ENCODE measurements around the gene PSMD1. TPM values are rescaled to one million over a fixed set of nuclear protein-coding genes. Genes with fewer than 3 reads are reported as not detected.

PSMD1 gene
- total RNA-seq: 172 and 181 TPM in 2 replicates

DNA sequence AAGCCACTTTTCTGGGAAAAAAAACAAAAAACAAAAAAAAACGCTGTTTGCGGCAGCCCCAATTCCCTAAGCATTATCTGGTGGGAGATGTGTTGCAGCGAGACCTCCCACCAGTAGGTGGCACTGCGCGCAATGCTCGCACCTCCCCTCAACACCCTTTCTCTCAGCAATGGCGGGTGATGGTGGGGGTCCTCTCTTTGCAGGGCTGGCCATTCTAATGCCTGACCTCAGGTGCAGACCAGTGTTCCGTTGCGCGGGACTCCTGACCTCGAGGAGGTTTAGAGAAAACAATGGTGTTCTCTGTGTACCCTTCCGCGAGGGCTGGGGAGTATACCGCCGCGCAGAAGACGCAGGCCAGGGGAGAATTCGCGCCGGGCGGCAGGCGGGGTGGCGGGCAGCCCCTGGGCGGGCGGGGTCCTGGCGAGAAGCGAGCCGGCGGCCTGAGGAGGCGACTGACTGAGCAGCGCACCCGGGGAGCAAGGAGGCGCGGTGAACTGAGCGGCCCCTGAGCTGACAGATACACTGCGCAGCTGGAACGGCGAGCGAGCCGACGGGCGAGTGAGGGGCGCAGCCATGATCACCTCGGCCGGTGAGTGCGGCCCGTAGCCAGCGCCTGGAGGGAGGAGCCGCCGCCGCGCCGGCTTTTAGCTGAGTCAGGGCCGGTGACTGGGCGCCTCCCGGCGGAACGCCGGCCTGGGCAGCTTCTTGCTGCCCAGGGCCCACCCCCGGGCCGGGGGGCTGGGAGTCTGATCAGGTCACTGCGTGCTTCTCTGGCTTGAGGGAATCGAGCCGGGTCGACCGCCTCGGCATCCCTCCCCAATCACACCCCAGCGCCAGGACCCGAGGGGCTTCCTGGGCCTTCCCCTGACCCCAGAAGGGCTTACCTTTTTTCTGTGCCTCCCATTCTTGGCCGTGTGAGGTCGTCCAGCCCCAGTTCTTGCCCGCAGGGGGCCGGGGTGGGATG is at the start of gene PSMD1:
Gene PSMD1 (plus strand): TSS at position 415 of the 964 bp plus-strand sequence. CDS start 159 bp downstream, at position 574.
- Mint-ChIP-seq H3K9me3 (no peaks in the 10 kb centered on the region), H3K4me3 (peak within 1 kb of the TSS; percentile 98), H3K36me3 (ENCODE audit: low read depth) (peaks cover 6% of the 10 kb centered on the region), H3K4me1 (ENCODE audit: low read depth) (peaks cover 52% of the 10 kb centered on the region), H3K27ac (peak within 1 kb of the TSS; percentile 100), H3K27me3 (ENCODE audit: insufficient read depth) (no peaks in the 10 kb centered on the region)
- peak; percentile 89 for DNase-seq (ENCODE audit: low spot score)
- intact Hi-C loops (cut with micrococcal nuclease): loop anchor here (1.0 to 2.0 kb wide), 3 partner anchors 232 to 1134 kb away; partner anchors contain the start of genes FBXO36, PDE6D and TRIP12

- H3K4me1 Mint-ChIP-seq (ENCODE audit: low read depth): no peaks in the 10 kb centered on the region
- DNase-seq (ENCODE audit: low spot score): no peak
- H3K9me3 Mint-ChIP-seq: peaks cover 11% of the 10 kb centered on the region
- H3K27me3 Mint-ChIP-seq (ENCODE audit: insufficient read depth): peaks cover 8% of the 10 kb centered on the region
- intact Hi-C loops (cut with micrococcal nuclease): no loop called here
- H3K4me3 Mint-ChIP-seq: no peak overlapping the region
- no peak overlapping the region for H3K27ac Mint-ChIP-seq
- no peaks in the 10 kb centered on the region for H3K36me3 Mint-ChIP-seq (ENCODE audit: low read depth)
Measured at GRCh38 chr2:231007286-231008098, 49.2 kb upstream of the PSMD1 start.

DNA sequence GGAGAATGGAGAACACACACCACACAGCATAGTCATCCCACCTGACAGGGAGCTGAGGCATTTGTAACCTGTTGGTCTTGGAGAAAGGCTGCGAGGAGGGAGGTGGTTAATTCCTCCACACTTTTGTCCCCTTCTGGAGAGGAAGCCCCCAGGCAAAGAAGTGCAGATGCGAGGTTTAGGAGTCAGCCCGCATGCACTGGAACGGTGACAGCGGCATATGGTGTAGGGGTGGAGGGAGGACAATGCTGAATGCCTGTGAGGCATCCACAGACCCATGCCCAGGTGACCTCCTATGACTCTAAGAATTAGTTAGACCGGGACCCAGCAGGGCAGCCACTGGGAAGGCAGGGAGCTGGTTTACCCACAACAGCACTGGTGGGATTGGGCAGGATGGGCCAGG is 48.5 kb upstream of the PSMD1 start:
- intact Hi-C loops (cut with micrococcal nuclease): no loop called here
- H3K27me3 Mint-ChIP-seq (ENCODE audit: insufficient read depth): peaks cover 11% of the 10 kb centered on the region

GRCh38 chr2:231009236-231009919 is 47.3 kb upstream of the PSMD1 start:
- no peaks in the 10 kb centered on the region for H3K4me1 Mint-ChIP-seq (ENCODE audit: low read depth)
- no peak overlapping the region for H3K27ac Mint-ChIP-seq

More for the DNA sequence above, 48.5 kb upstream of the PSMD1 start:
- Mint-ChIP-seq H3K4me1 (ENCODE audit: low read depth) (no peaks in the 10 kb centered on the region), H3K36me3 (ENCODE audit: low read depth) (no peaks in the 10 kb centered on the region), H3K4me3 (no peak overlapping the region), H3K27ac (no peak overlapping the region), H3K9me3 (peaks cover 11% of the 10 kb centered on the region)
- DNase-seq (ENCODE audit: low spot score): no peak

DNA sequence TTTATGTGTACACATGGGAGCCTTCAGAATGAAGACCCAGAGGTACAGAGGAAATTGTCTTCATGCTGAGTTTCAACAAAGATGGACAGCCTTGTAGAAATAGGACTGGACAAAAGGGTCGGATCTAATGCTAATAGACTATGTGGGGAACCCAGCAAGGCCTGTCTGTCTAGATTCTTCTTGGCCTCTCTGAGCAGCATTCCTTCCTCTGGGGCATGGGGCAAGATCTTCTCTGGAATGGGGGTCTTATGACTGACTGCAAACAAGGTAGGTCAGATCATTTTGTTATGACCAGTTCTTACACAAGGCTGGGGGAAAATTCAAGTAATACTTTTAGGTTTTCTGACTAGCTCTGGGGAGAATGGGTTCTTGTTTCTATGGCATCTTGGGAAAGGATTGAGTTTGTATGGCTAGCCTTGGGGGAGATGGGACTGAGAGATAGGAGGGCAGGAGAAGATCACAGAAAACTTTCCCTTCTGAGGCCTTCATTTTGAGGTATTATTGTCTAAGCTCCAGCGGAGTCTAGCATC is 46.4 kb upstream of the PSMD1 start:
- intact Hi-C loops (cut with micrococcal nuclease): no loop called here
- H3K4me3 Mint-ChIP-seq: no peak overlapping the region
- no peak for DNase-seq (ENCODE audit: low spot score)
- no peaks in the 10 kb centered on the region for H3K36me3 Mint-ChIP-seq (ENCODE audit: low read depth)
- no peaks in the 10 kb centered on the region for H3K4me1 Mint-ChIP-seq (ENCODE audit: low read depth)
- no peak overlapping the region for H3K27ac Mint-ChIP-seq
- peaks cover 4% of the 10 kb centered on the region for H3K9me3 Mint-ChIP-seq
- H3K27me3 Mint-ChIP-seq (ENCODE audit: insufficient read depth): peaks cover 11% of the 10 kb centered on the region

More at GRCh38 chr2:231009236-231009919, 47.3 kb upstream of the PSMD1 start:
- Mint-ChIP-seq H3K27me3 (ENCODE audit: insufficient read depth) (peaks cover 11% of the 10 kb centered on the region), H3K36me3 (ENCODE audit: low read depth) (no peaks in the 10 kb centered on the region), H3K9me3 (peaks cover 11% of the 10 kb centered on the region), H3K4me3 (no peak overlapping the region)
- DNase-seq (ENCODE audit: low spot score): no peak
- intact Hi-C loops (cut with micrococcal nuclease): no loop called here

GRCh38 chr2:231011526-231011925 is 45.1 kb upstream of the PSMD1 start:
- intact Hi-C loops (cut with micrococcal nuclease): no loop called here
- DNase-seq (ENCODE audit: low spot score): no peak
- H3K9me3 Mint-ChIP-seq: no peaks in the 10 kb centered on the region
- H3K27ac Mint-ChIP-seq: no peak overlapping the region
- no peaks in the 10 kb centered on the region for H3K4me1 Mint-ChIP-seq (ENCODE audit: low read depth)
- H3K36me3 Mint-ChIP-seq (ENCODE audit: low read depth): no peaks in the 10 kb centered on the region
- H3K27me3 Mint-ChIP-seq (ENCODE audit: insufficient read depth): peaks cover 15% of the 10 kb centered on the region
- no peak overlapping the region for H3K4me3 Mint-ChIP-seq

- intact Hi-C loops (cut with micrococcal nuclease): no loop called here
- Mint-ChIP-seq H3K27me3 (ENCODE audit: insufficient read depth) (peaks cover 20% of the 10 kb centered on the region), H3K36me3 (ENCODE audit: low read depth) (no peaks in the 10 kb centered on the region), H3K9me3 (no peaks in the 10 kb centered on the region), H3K4me1 (ENCODE audit: low read depth) (no peaks in the 10 kb centered on the region), H3K4me3 (no peak overlapping the region), H3K27ac (no peak overlapping the region)
- no peak for DNase-seq (ENCODE audit: low spot score)
Measured at GRCh38 chr2:231012463-231012862, 44.2 kb upstream of the PSMD1 start.

DNA sequence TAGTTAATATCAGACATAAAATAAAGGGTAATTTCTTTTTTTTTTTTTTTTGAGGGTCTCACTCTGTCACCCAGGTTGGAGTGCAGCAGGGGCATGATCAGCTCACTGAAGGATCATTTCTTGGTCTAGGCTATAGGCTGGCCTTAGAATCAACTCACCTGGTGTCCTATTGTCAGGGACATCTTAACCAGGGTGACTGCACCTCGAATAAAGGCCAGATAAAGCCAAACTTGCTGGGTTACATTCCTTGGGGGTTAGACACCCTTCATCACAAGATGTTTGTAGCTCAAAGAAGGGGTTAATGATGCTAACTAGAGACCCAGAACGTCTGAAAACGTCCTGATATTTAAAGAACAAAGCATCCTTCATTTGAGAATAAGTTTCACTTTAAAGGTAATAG is 42.8 kb upstream of the PSMD1 start:
- Mint-ChIP-seq H3K27ac (no peak overlapping the region), H3K4me3 (no peak overlapping the region), H3K27me3 (ENCODE audit: insufficient read depth) (peaks cover 17% of the 10 kb centered on the region), H3K4me1 (ENCODE audit: low read depth) (no peaks in the 10 kb centered on the region), H3K9me3 (no peaks in the 10 kb centered on the region), H3K36me3 (ENCODE audit: low read depth) (no peaks in the 10 kb centered on the region)
- intact Hi-C loops (cut with micrococcal nuclease): no loop called here
- no peak for DNase-seq (ENCODE audit: low spot score)

DNA sequence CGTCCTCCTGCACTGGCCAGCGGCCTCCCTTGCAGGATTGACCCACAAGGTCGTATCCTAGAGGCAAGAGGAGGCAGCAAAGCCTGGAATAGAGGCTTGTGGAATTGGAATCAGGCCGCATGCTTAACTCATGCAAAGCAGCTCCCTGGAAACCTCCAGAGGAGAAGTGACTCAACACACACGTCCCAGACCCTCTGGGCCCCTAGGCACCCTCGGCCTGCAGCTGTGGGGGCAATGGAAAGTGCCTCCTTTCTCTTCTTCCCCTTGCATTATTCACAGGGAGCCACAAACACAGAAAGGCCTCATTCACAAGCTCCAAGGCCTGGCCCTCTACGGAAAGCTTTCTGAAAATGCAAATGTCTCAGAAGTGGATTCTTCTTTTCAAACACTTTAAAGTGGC is 41.2 kb upstream of the PSMD1 start:
- no peak for DNase-seq (ENCODE audit: low spot score)
- intact Hi-C loops (cut with micrococcal nuclease): no loop called here
- Mint-ChIP-seq H3K4me3 (no peak overlapping the region), H3K4me1 (ENCODE audit: low read depth) (no peaks in the 10 kb centered on the region), H3K27me3 (ENCODE audit: insufficient read depth) (peaks cover 18% of the 10 kb centered on the region), H3K27ac (no peak overlapping the region), H3K36me3 (ENCODE audit: low read depth) (no peaks in the 10 kb centered on the region), H3K9me3 (no peaks in the 10 kb centered on the region)

- Mint-ChIP-seq H3K27ac (no peak overlapping the region), H3K4me3 (no peak overlapping the region), H3K4me1 (ENCODE audit: low read depth) (no peaks in the 10 kb centered on the region), H3K27me3 (ENCODE audit: insufficient read depth) (peaks cover 21% of the 10 kb centered on the region), H3K9me3 (no peaks in the 10 kb centered on the region), H3K36me3 (ENCODE audit: low read depth) (no peaks in the 10 kb centered on the region)
- DNase-seq (ENCODE audit: low spot score): no peak
- intact Hi-C loops (cut with micrococcal nuclease): no loop called here
Measured at GRCh38 chr2:231015926-231016325, 40.7 kb upstream of the PSMD1 start.

DNA sequence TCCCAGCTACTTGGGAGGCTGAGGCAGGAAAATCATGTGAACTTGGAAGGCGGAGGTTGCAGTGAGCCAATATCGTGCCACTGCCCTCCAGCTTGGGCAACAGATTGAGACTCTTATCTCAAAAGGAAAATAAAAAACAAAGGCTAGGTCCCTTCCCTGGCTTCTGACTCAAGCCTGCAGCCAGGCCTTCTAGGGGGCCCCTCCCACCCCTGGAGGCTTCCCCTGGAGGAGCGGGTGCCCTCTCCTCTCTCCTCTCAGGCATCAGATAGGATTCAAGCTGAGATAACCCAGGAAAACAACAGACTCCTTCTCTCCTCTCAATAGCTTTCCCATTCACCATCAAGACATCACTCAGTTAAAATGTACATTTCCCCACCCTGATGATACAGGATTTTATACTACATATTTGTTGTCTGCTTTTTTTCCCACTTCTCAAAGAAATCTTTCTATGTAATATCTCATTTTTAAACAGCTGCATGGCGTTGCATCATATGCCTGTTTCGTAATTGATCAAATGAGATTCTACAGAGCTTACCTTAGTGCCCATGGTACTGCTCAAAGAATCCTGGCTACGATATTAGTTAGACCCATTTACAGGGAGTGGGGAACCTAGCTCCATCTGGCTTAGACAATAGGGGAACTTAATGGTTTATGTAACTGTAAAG is 40.0 kb upstream of the PSMD1 start:
- no peak for DNase-seq (ENCODE audit: low spot score)
- Mint-ChIP-seq H3K36me3 (ENCODE audit: low read depth) (no peaks in the 10 kb centered on the region), H3K4me3 (no peak overlapping the region), H3K27ac (no peak overlapping the region), H3K4me1 (ENCODE audit: low read depth) (no peaks in the 10 kb centered on the region), H3K27me3 (ENCODE audit: insufficient read depth) (peaks cover 21% of the 10 kb centered on the region), H3K9me3 (no peaks in the 10 kb centered on the region)
- intact Hi-C loops (cut with micrococcal nuclease): no loop called here

GRCh38 chr2:231017231-231017598 is 39.5 kb upstream of the PSMD1 start:
- intact Hi-C loops (cut with micrococcal nuclease): no loop called here
- DNase-seq (ENCODE audit: low spot score): no peak
- Mint-ChIP-seq H3K36me3 (ENCODE audit: low read depth) (no peaks in the 10 kb centered on the region), H3K4me1 (ENCODE audit: low read depth) (no peaks in the 10 kb centered on the region), H3K4me3 (no peak overlapping the region), H3K9me3 (no peaks in the 10 kb centered on the region), H3K27ac (no peak overlapping the region), H3K27me3 (ENCODE audit: insufficient read depth) (peaks cover 18% of the 10 kb centered on the region)
